HepG2 (cell line): ENCODE data around the gene LOC128125822.

Experiments
- AHR ChIP-seq: IDR thresholded peaks from 2 replicates; pipeline ENCODE4 v1.6.1; 2018; ENCODE audit warnings: missing genetic modification reagents, missing compliant biosample characterization
- BORCS8-MEF2B ChIP-seq: sonication (generic); formaldehyde crosslinking; IDR thresholded peaks from 2 replicates; pipeline ENCODE4 v1.8.0; 2022; ENCODE audit warnings: mild to moderate bottlenecking, missing genetic modification reagents
- FOXJ3 ChIP-seq: sonication (generic); formaldehyde crosslinking; IDR thresholded peaks from 2 replicates; pipeline ENCODE4 v1.4.0; 2020; ENCODE audit warnings: missing genetic modification reagents, mild to moderate bottlenecking, borderline replicate concordance
- GTF2F1 ChIP-seq: fragments of 150-350 bp; IDR thresholded peaks from 2 replicates; pipeline ENCODE4 v1.6.1; 2014; ENCODE audit warnings: low read length
- HNF4G ChIP-seq, 2 experiments: sonication (generic) in 1 of 2; formaldehyde crosslinking in 1 of 2; IDR thresholded peaks; 2 replicates each; pipeline versions ENCODE4 v1.4.0 to v1.6.1; 2011 to 2020; ENCODE audit warnings: borderline replicate concordance in 2 of 2, low read depth in 2 of 2, mild to moderate bottlenecking in 2 of 2, low read length in 1 of 2, missing genetic modification reagents in 1 of 2, moderate library complexity in 1 of 2
- KLF9 ChIP-seq: IDR thresholded peaks from 2 replicates; pipeline ENCODE4 v1.6.1; 2016; ENCODE audit warnings: low read depth
- PCBP2 ChIP-seq: fragments of 200-400 bp; formaldehyde crosslinking; optimal IDR thresholded peaks from 2 replicates; pipeline ENCODE3; 2018; ENCODE audit warnings: low read length, low read depth; ENCODE audit not compliant: poor library complexity, severe bottlenecking
- PHF8 ChIP-seq: sonication (generic); formaldehyde crosslinking; IDR thresholded peaks from 2 replicates; pipeline ENCODE4 v1.5.0; 2020; ENCODE audit warnings: missing genetic modification reagents
- RFX3 ChIP-seq: IDR thresholded peaks from 2 replicates; pipeline ENCODE4 v1.6.1; 2016; ENCODE audit warnings: missing biosample characterization, missing genetic modification reagents
- RORA ChIP-seq: sonication (generic); formaldehyde crosslinking; IDR thresholded peaks from 2 replicates; pipeline ENCODE4 v1.5.0; 2020; ENCODE audit warnings: mild to moderate bottlenecking, missing genetic modification reagents, moderate library complexity
- SIX1 ChIP-seq: sonication (generic); formaldehyde crosslinking; IDR thresholded peaks from 2 replicates; pipeline ENCODE4 v1.4.0; 2020; ENCODE audit warnings: missing genetic modification reagents, borderline replicate concordance
- SMC3 ChIP-seq: IDR thresholded peaks from 2 replicates; pipeline ENCODE4 v1.6.1; 2011; ENCODE audit warnings: low read length, improper control_type of control experiment
- ZFX ChIP-seq: sonication (generic); formaldehyde crosslinking; IDR thresholded peaks from 2 replicates; pipeline ENCODE4 v1.4.0; 2020; ENCODE audit warnings: mild to moderate bottlenecking, low read depth, missing genetic modification reagents, moderate library complexity
- ZNF138 ChIP-seq: sonication (generic); formaldehyde crosslinking; IDR thresholded peaks from 2 replicates; pipeline ENCODE4 v1.5.0; 2020; ENCODE audit warnings: mild to moderate bottlenecking, low read depth, missing genetic modification reagents
- ZNF24 ChIP-seq: fragments of 450-650 bp; IDR thresholded peaks from 2 replicates; pipeline ENCODE4 v1.6.1; 2017; ENCODE audit warnings: antibody characterized with exemption, mild to moderate bottlenecking
- ZNF260 ChIP-seq: sonication (generic); formaldehyde crosslinking; IDR thresholded peaks from 2 replicates; pipeline ENCODE4 v1.4.0; 2020; ENCODE audit warnings: missing genetic modification reagents, low read depth, mild to moderate bottlenecking, borderline replicate concordance
- ZNF674 ChIP-seq: sonication (generic); formaldehyde crosslinking; IDR thresholded peaks from 2 replicates; pipeline ENCODE4 v1.5.0; 2020; ENCODE audit warnings: low read depth, mild to moderate bottlenecking, missing genetic modification reagents
- ZSCAN31 ChIP-seq: sonication (generic); formaldehyde crosslinking; IDR thresholded peaks from 2 replicates; pipeline ENCODE4 v1.5.0; 2020; ENCODE audit warnings: low read depth, mild to moderate bottlenecking, missing genetic modification reagents
- TF ChIP-seq, protein P1 (sequence below), 2 experiments: sonication (generic) in 1 of 2; formaldehyde crosslinking in 1 of 2; IDR thresholded peaks; 2 replicates each; pipeline versions ENCODE4 v1.4.0 to v1.6.1; 2016 to 2020; ENCODE audit warnings: borderline replicate concordance in 1 of 2, low read depth in 1 of 2, mild to moderate bottlenecking in 1 of 2, missing genetic modification reagents in 1 of 2
- TF ChIP-seq, protein P2 (sequence below): IDR thresholded peaks from 2 replicates; pipeline ENCODE4 v1.6.1; 2018; ENCODE audit warnings: missing genetic modification reagents
- TF ChIP-seq, protein P3 (sequence below): sonication (generic); formaldehyde crosslinking; IDR thresholded peaks from 2 replicates; pipeline ENCODE4 v1.8.0; 2022; ENCODE audit warnings: mild to moderate bottlenecking, missing genetic modification reagents, borderline replicate concordance

Gene LOC128125822

DNA sequence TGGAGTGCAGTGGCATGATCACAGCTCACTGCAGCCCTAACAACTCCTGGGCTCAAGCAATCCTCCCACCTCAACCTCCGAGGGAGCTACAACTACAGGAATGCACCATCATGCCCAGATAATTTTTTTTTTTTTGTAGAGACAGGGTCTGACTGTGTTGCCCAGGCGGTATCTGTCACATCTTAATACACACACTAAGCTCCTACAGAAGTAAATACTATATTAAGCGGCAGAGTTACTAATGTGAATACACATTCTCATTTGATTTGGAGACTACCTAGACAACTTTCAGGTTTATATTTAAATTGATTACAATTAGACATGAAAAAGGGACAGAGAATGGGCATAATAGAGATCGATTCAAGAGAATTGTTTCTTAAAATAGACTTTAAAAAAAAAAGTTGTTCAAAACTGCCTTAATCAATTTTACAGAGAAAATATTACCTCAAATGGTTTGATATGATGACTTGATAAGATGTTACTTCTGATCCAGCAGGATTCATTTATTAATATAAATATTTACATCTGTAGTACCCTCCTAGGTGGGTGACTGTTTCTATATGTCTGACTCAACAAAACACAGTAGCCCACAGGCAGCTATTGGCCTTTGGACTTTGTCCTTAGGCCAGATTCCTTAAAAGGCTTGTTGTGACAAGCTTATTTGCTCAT lies 7.1 kb upstream of the LOC128125822 start (continued):
- TF ChIP-seq, protein P1, sequence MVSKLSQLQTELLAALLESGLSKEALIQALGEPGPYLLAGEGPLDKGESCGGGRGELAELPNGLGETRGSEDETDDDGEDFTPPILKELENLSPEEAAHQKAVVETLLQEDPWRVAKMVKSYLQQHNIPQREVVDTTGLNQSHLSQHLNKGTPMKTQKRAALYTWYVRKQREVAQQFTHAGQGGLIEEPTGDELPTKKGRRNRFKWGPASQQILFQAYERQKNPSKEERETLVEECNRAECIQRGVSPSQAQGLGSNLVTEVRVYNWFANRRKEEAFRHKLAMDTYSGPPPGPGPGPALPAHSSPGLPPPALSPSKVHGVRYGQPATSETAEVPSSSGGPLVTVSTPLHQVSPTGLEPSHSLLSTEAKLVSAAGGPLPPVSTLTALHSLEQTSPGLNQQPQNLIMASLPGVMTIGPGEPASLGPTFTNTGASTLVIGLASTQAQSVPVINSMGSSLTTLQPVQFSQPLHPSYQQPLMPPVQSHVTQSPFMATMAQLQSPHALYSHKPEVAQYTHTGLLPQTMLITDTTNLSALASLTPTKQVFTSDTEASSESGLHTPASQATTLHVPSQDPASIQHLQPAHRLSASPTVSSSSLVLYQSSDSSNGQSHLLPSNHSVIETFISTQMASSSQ (IDR thresholded peaks at IDR 0.05; ENCODE audit: low read depth): 0 out of 2 replicates have a peak, but pooled peaks have one; percentile 40
- TF ChIP-seq, protein P1 (CRISPR knock-in tag; IDR thresholded peaks at IDR 0.05; ENCODE audit: borderline replicate concordance): no peak
- peak; percentile 70; the same call in 1 of the 2 replicates for TF ChIP-seq SIX1
- no peak for TF ChIP-seq PCBP2
- TF ChIP-seq ZNF24: peak; percentile 64; the same call in 1 of the 2 replicates
- no peak for TF ChIP-seq ZNF674 (CRISPR knock-in tag)
- no peak for TF ChIP-seq RFX3
- TF ChIP-seq PHF8: no peak
- peak; percentile 91; the same call in 1 of the 2 replicates for TF ChIP-seq FOXJ3 (CRISPR knock-in tag)
- no peak for TF ChIP-seq BORCS8-MEF2B (CRISPR knock-in tag)
- TF ChIP-seq, protein P2, sequence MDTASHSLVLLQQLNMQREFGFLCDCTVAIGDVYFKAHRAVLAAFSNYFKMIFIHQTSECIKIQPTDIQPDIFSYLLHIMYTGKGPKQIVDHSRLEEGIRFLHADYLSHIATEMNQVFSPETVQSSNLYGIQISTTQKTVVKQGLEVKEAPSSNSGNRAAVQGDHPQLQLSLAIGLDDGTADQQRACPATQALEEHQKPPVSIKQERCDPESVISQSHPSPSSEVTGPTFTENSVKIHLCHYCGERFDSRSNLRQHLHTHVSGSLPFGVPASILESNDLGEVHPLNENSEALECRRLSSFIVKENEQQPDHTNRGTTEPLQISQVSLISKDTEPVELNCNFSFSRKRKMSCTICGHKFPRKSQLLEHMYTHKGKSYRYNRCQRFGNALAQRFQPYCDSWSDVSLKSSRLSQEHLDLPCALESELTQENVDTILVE: no peak
- TF ChIP-seq ZFX: peak; percentile 30; the same call in 1 of the 2 replicates
- TF ChIP-seq HNF4G (IDR thresholded peaks at IDR 0.05; ENCODE audit: borderline replicate concordance, low read depth, low read length): peak; percentile 100
- peak; percentile 96 for TF ChIP-seq HNF4G (CRISPR knock-in tag; IDR thresholded peaks at IDR 0.05; ENCODE audit: borderline replicate concordance, low read depth)
- TF ChIP-seq AHR (CRISPR knock-in tag): no peak
- no peak for TF ChIP-seq ZNF260 (CRISPR knock-in tag)
- no peak for TF ChIP-seq KLF9 (CRISPR knock-in tag)
- TF ChIP-seq, protein P3, sequence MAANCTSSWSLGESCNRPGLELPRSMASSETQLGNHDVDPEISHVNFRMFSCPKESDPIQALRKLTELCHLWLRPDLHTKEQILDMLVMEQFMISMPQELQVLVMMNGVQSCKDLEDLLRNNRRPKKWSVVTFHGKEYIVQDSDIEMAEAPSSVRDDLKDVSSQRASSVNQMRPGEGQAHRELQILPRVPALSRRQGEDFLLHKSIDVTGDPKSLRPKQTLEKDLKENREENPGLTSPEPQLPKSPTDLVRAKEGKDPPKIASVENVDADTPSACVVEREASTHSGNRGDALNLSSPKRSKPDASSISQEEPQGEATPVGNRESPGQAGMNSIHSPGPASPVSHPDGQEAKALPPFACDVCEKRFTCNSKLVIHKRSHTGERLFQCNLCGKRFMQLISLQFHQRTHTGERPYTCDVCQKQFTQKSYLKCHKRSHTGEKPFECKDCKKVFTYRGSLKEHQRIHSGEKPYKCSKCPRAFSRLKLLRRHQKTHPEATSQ (CRISPR knock-in tag): no peak
- no peak for TF ChIP-seq RORA
- no peak for TF ChIP-seq GTF2F1
- no peak for TF ChIP-seq ZSCAN31 (CRISPR knock-in tag)
- peak; percentile 30 for TF ChIP-seq SMC3
- no peak for TF ChIP-seq ZNF138 (CRISPR knock-in tag)
